BE2C (cell line): ENCODE measurements around the gene SRSF6.
A peak's percentile ranks its signal among the peaks of the same experiment; 100 is the strongest.

ENCODE experiments used
- DNase-seq: peaks from one replicate; pipeline ENCODE4 v3.0.0-alpha.2; 2020
- H3K27me3 ChIP-seq: fragments of 250-450 bp; sonication (Bioruptor Pico); 2 replicates; pipeline ENCODE4 v1.5.1; 2020; ENCODE audit warnings: mild to moderate bottlenecking
- H3K36me3 ChIP-seq: fragments of 250-450 bp; sonication (Bioruptor Pico); 2 replicates; pipeline ENCODE4 v1.5.1; 2020; ENCODE audit warnings: mild to moderate bottlenecking
- H3K4me1 ChIP-seq: fragments of 250-450 bp; sonication (Bioruptor Pico); 2 replicates; pipeline ENCODE4 v1.5.1; 2020
- H3K4me3 ChIP-seq: 2 replicates; pipeline ENCODE4 v1.5.1; 2011; ENCODE audit warnings: low read depth, low read length
- H3K9me3 ChIP-seq: fragments of 250-450 bp; sonication (Bioruptor Pico); 2 replicates; pipeline ENCODE4 v1.5.1; 2020
- CTCF ChIP-seq: IDR thresholded peaks from 2 replicates; pipeline ENCODE4 v1.5.1; 2012; ENCODE audit warnings: mild to moderate bottlenecking, low read depth, low read length

The SRSF6 gene

GRCh38 chr20:43508604-43509040 is 50.9 kb downstream of the SRSF6 start:
- H3K4me3 ChIP-seq: no peak overlapping the region
- no peaks in the 10 kb centered on the region for H3K4me1 ChIP-seq
- H3K36me3 ChIP-seq: no peaks in the 10 kb centered on the region
- no peaks in the 10 kb centered on the region for H3K9me3 ChIP-seq
- peaks cover 30% of the 10 kb centered on the region for H3K27me3 ChIP-seq
- no peak for DNase-seq
- peak; percentile 23; the same call in 1 of the 2 replicates for TF ChIP-seq CTCF

GRCh38 chr20:43511879-43512278 is 54.2 kb downstream of the SRSF6 start:
- no peaks in the 10 kb centered on the region for H3K4me1 ChIP-seq
- no peak for TF ChIP-seq CTCF
- H3K9me3 ChIP-seq: no peaks in the 10 kb centered on the region
- no peaks in the 10 kb centered on the region for H3K36me3 ChIP-seq
- H3K27me3 ChIP-seq: peaks cover 13% of the 10 kb centered on the region
- no peak for DNase-seq
- H3K4me3 ChIP-seq: no peak overlapping the region

GRCh38 chr20:43513372-43513930 is 55.8 kb downstream of the SRSF6 start:
- Histone ChIP-seq H3K9me3 (no peaks in the 10 kb centered on the region), H3K36me3 (no peaks in the 10 kb centered on the region), H3K4me3 (peak overlapping the region; percentile 56), H3K4me1 (no peaks in the 10 kb centered on the region), H3K27me3 (peaks cover under 1% of the 10 kb centered on the region; the same call in 1 of the 2 replicates)
- no peak for DNase-seq
- no peak for TF ChIP-seq CTCF
